GM12891 (cell line): Measurements from ENCODE around the gene RPL31.

ENCODE experiments used
- POLR2A ChIP-seq: IDR thresholded peaks from 2 replicates; pipeline ENCODE4 v1.6.1; 2011; ENCODE audit warnings: low read depth, low read length, control low read depth
- POLR2AphosphoS5 ChIP-seq: IDR thresholded peaks from 2 replicates; pipeline ENCODE4 v1.6.1; 2011; ENCODE audit warnings: low read depth, low read length, control low read depth
- SPI1 ChIP-seq: IDR thresholded peaks from 2 replicates; pipeline ENCODE4 v1.6.1; 2011; ENCODE audit warnings: low read depth, low read length, control low read depth

DNA sequence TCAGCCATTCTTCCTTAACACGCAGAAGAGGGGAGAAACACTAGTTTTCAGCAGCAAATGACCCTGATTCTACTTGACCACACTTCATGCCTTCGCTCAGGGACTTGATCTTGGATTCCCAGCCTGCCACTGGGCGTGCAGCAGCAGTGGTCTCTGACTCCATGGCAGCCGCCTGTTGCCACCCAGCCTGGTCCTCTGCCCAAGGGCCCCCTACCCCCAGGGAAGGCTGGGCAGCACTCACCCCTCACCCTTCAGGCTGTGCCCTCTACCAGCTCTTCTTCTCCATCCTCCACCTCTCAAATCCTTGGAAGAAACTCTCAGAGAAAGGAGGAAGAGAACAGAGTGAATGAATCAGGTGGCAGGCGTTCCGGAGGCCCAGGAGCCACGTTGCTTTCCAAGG is 32.1 kb upstream of the RPL31 start:
- no peak for TF ChIP-seq POLR2A
- no peak for TF ChIP-seq SPI1
- TF ChIP-seq POLR2AphosphoS5: no peak
